Naive B cell (primary cell): Measurements from ENCODE around the gene KMT2C. TPM values are rescaled to one million over a fixed set of nuclear protein-coding genes. Genes with fewer than 3 reads are reported as not detected.
"Not testable (repeated sequence)": the region's sequence is repeated elsewhere in the genome, so short reads cannot be mapped to it uniquely, and the experiment has no call there.

Experiments
- ATAC-seq, 2 donors: fragments of 150-1000 bp; cut with Tn5 transposase; 2 replicates each; pipeline ENCODE4 v1.10.0; 2021; ENCODE audit warnings: low read depth in 2 of 2, mild to moderate bottlenecking in 2 of 2, moderate library complexity in 2 of 2
- DNase-seq: peaks from one replicate; pipeline ENCODE4 v3.0.0; 2022
- H3K27ac Mint-ChIP-seq, 6 donors: one replicate each; pipeline ENCODE4 v1.8.0; 2020 to 2022; ENCODE audit warnings: mild to moderate bottlenecking in 6 of 6, mixed read lengths in 6 of 6, moderate library complexity in 5 of 6, inconsistent platforms in 2 of 6
- H3K27me3 Mint-ChIP-seq, 3 donors: one replicate each; pipeline ENCODE4 v1.8.0; 2021 to 2022; ENCODE audit warnings: mixed read lengths in 3 of 3, mild to moderate bottlenecking in 1 of 3
- H3K36me3 Mint-ChIP-seq, 2 donors: one replicate each; pipeline ENCODE4 v1.8.0; 2020 to 2022; ENCODE audit warnings: mixed read lengths in 2 of 2, inconsistent platforms in 1 of 2, mild to moderate bottlenecking in 1 of 2
- H3K4me1 Mint-ChIP-seq, 3 donors: one replicate each; pipeline ENCODE4 v1.8.0; 2020 to 2022; ENCODE audit warnings: mixed read lengths in 3 of 3, inconsistent platforms in 1 of 3, mild to moderate bottlenecking in 1 of 3, moderate library complexity in 1 of 3
- H3K4me3 Mint-ChIP-seq, 8 donors: one replicate each; pipeline ENCODE4 v1.8.0; 2020 to 2022; ENCODE audit warnings: mild to moderate bottlenecking in 8 of 8, mixed read lengths in 8 of 8, moderate library complexity in 8 of 8, inconsistent platforms in 2 of 8
- H3K9me3 Mint-ChIP-seq, 7 donors: one replicate each; pipeline ENCODE4 v1.8.0; 2020 to 2022; ENCODE audit warnings: mixed read lengths in 7 of 7, mild to moderate bottlenecking in 5 of 7, inconsistent platforms in 2 of 7, moderate library complexity in 1 of 7
- polyA plus RNA-seq, 6 donors: library from polyadenylated mRNA; unstranded; fragments of 300-500 nt; fragmentation: Illumina TruSeq; gene quantifications; one replicate each; pipeline ENCODE4 v1.2.3, GENCODE V29; 2021; ENCODE audit warnings: low read depth in 6 of 6

The KMT2C gene
- polyA plus RNA-seq, 6 donors from 2014 or later, result 9.3 to 34.0 (median 16.3) TPM

DNA sequence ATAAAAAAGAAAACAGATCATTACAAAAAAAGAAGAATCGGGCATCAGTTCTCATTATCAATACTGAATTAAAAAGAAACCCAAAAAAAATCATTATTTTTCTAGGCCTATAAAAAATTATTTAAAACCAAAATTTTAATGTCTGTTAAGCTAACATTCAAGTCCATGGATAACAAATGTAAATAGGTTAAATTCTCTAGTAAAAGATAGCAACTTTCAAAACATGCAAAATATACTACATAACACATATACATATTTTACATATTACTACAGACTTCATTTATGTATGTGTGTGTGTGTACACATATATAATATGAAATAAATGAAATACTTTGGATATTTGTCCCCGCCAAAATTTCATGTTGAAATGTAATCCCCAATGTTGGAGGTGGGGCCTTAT is 158.1 kb downstream of the KMT2C start:
- H3K9me3 Mint-ChIP-seq, H3K4me1 Mint-ChIP-seq, ATAC-seq, DNase-seq, H3K4me3 Mint-ChIP-seq, H3K27me3 Mint-ChIP-seq: not testable (repeated sequence)
- Mint-ChIP-seq H3K27ac (peak overlapping the region in 1 of 6 donors; percentile 12), H3K36me3 (peaks cover 0 to 10% of the 10 kb centered on the region in 2 donors)

DNA sequence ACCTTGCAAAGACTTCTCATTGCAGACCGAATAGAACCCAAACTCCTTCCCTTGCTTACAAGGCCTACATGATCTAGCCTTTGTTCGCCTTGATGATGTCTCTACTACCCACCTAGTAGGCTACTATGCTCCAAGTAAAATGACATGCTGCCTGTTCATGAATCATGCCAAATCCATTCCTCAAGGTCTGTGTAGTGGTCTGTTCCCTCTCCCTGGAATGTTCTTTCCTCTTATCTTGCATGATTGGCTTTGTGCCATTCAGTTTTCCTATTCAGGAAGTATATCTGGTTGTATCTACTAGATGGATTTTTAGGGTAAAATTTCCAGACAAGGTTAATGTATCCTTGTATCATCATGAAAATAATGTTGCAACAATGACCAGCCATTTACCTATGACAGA is 165.4 kb downstream of the KMT2C start:
- ATAC-seq, H3K4me3 Mint-ChIP-seq, H3K9me3 Mint-ChIP-seq, H3K4me1 Mint-ChIP-seq, H3K27me3 Mint-ChIP-seq, DNase-seq: not testable (repeated sequence)
- Mint-ChIP-seq H3K36me3 (peaks cover 6 to 13% of the 10 kb centered on the region in 2 donors), H3K27ac (peak overlapping the region in 2 of 6 donors; percentile 57 to 58)

DNA sequence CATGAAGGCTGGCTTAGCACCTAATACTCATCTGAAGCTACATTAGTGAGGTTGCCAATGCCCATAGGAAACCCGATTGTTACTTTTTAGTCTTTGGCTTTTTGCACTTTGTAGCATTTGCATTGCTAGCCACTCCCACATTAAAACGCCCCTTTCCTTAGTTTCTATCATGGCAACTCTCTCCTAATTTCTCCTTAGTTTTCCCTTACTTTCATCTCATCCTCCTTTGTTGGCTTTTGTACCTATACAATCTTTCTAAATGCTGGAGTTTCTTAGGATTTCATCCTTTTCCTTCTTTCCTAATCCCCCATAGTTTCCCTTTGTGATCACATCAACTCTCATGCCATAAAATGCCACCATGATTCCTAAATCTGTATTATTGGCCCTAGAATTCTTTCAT is 168.9 kb downstream of the KMT2C start:
- H3K27ac Mint-ChIP-seq, DNase-seq, H3K4me3 Mint-ChIP-seq, ATAC-seq, H3K9me3 Mint-ChIP-seq, H3K27me3 Mint-ChIP-seq, H3K4me1 Mint-ChIP-seq: not testable (repeated sequence)
- H3K36me3 Mint-ChIP-seq, result peaks cover 12 to 23% of the 10 kb centered on the region in 2 donors

DNA sequence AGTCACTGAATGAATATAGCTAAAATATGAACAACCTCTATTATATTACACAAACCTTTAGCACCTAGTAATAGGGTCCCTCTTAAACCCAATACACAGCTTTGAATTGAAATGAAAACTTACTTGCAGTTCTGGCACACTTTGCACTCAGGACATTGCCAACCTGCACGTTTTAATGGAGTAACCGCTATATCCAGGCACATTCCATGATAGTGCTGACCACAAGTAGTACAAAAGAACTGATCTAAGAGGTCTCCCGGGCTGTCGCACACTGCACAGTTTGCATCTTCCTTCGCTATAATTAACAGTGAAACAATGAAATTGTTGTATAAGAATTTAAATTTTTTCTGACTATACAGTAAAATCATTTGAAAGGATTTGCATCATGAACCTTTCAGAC is 170.9 kb downstream of the KMT2C start:
- H3K4me1 Mint-ChIP-seq, result peaks cover 0 to 12% (median 0%) of the 10 kb centered on the region in 3 donors
- DNase-seq, H3K4me3 Mint-ChIP-seq, ATAC-seq, H3K9me3 Mint-ChIP-seq, H3K27me3 Mint-ChIP-seq: not testable (repeated sequence)
- H3K27ac Mint-ChIP-seq, result peak overlapping the region in 1 of 6 donors; percentile 47
- H3K36me3 Mint-ChIP-seq, result peaks cover 12 to 17% of the 10 kb centered on the region in 2 donors

DNA sequence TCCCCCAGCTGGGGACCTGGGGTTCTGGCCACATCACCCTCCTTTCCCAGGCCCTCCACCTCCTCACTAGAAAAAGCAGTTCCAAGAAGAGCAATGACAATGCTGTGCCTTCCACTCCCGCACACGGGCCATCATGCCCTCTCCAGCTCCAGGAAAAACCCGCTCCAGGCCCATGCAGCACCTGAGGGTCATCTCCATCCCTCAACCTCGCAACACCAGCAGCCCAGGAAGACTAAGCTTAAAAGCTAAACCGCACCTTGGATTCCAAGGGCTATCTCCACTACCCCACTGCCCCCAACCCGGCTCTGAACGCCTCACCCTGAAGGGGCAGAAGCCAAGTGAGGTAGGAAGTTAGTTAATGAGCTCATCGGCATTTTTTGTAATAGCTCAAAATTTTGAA is 173.7 kb downstream of the KMT2C start:
- not testable (repeated sequence) for H3K9me3 Mint-ChIP-seq, H3K4me3 Mint-ChIP-seq, H3K27me3 Mint-ChIP-seq, ATAC-seq, DNase-seq
- Mint-ChIP-seq H3K4me1 (peaks cover 0 to 14% (median 0%) of the 10 kb centered on the region in 3 donors), H3K36me3 (peaks cover 20 to 21% of the 10 kb centered on the region in 2 donors), H3K27ac (peak overlapping the region in 4 of 6 donors; percentile 19 to 88 (median 38))

DNA sequence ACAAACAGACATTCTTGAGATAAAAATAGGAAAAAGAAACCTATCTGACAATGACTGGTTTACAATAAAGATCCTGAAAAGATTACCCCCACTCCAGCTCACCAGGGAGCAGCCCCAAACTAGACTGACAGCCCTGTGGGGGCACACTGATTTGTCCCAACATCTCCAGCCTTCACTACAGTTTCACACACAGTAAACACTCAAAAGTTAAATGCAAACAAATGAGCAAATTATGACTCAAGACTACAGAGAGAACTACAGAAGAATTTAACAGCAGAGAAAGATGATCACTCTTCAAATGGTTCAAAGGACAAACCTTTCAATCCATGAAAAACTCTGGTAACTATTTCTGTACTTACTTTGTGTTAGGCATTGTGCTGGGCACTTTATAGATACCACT is 176.2 kb downstream of the KMT2C start:
- peaks cover 0 to 14% (median 4%) of the 10 kb centered on the region in 3 donors for H3K4me1 Mint-ChIP-seq
- H3K9me3 Mint-ChIP-seq, H3K4me3 Mint-ChIP-seq, H3K27me3 Mint-ChIP-seq, ATAC-seq, DNase-seq: not testable (repeated sequence)
- peaks cover 21 to 26% of the 10 kb centered on the region in 2 donors for H3K36me3 Mint-ChIP-seq
- peak overlapping the region in 3 of 6 donors; percentile 18 to 58 (median 50) for H3K27ac Mint-ChIP-seq

DNA sequence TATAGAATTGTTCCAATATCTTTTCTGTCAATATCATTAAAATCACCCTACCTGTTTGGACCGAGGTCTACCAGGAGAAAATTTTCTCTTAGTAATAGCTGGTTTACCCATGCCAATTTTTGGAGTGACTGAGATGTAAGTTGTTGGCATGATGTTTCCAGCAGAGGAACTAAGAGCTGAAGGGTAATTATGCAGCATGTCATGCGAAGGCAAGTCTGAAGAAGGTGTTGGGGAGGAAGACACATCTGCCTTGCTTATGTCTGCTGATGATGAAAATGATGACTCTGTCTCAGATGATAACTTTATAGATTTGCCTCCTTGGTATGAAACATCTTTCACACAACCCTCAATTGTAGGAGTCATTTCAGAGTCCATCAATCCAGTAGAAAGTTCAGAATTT is 188.0 kb downstream of the KMT2C start:
- H3K27ac Mint-ChIP-seq, H3K27me3 Mint-ChIP-seq, H3K4me1 Mint-ChIP-seq, H3K9me3 Mint-ChIP-seq, ATAC-seq, DNase-seq, H3K4me3 Mint-ChIP-seq: not testable (repeated sequence)
- H3K36me3 Mint-ChIP-seq, result peaks cover 7 to 23% of the 10 kb centered on the region in 2 donors

DNA sequence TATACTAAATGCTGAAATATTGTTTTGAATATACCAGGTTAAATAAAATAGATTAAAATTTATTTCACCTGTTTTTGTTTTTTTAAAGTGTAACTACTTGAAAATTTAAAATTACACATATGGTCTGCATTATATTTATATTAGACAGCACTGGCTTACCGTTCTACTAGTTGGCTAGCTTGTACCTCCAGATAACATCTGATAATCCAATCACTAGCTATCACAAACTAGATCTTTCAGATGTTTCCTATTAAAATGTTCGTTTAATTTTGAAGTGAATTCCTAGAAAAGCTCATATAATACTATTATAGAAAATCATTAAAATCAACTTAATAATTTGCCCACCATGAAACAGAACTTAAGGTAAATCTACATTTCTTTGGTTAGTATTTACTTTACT is 190.4 kb downstream of the KMT2C start:
- H3K9me3 Mint-ChIP-seq, ATAC-seq, H3K4me3 Mint-ChIP-seq, H3K4me1 Mint-ChIP-seq, DNase-seq, H3K27ac Mint-ChIP-seq, H3K27me3 Mint-ChIP-seq: not testable (repeated sequence)
- H3K36me3 Mint-ChIP-seq, result peaks cover 9 to 14% of the 10 kb centered on the region in 2 donors

DNA sequence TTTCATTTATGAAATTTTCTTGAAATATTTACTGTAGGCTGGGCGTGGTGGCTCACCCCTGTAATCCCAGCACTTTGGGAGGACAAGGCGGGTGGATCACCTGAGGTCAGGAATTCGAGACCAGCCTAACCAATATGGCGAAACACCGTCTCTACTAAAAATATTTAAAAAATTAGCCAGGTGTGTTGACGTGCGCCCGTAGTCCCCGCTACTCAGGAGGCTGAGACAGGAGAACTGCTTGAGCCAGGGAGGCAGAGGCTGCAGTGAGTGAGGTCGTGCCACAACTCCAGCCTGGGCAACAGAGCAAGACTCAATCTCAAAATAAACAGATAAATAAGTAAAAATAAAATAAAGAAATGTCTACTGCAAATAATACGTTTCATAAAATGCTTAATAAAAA is 192.3 kb downstream of the KMT2C start:
- ATAC-seq, H3K4me3 Mint-ChIP-seq, DNase-seq, H3K27ac Mint-ChIP-seq, H3K9me3 Mint-ChIP-seq, H3K27me3 Mint-ChIP-seq: not testable (repeated sequence)
- H3K4me1 Mint-ChIP-seq, result peaks cover 6 to 15% (median 12%) of the 10 kb centered on the region in 3 donors
- peaks cover 4 to 14% of the 10 kb centered on the region in 2 donors for H3K36me3 Mint-ChIP-seq

DNA sequence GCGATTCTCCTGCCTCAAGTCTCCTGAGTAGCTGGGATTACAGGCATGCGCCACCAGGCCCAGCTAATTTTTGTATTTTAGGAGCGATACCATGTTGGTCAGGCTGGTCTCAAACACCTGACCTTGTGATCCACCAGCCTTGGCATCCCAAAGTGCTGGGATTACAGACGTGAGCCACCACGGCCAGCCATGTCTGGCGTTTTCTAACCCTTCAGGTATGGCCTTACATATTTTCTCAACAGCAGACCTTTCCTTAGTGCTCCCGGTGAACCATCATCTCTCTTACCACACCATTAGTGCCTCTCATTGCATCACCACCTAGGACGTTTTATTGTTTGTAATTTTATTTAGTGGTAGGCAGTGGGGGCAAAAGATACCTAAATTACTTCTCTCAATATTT is 194.5 kb downstream of the KMT2C start:
- H3K9me3 Mint-ChIP-seq, H3K4me3 Mint-ChIP-seq, DNase-seq, H3K36me3 Mint-ChIP-seq, ATAC-seq, H3K27me3 Mint-ChIP-seq: not testable (repeated sequence)
- peak overlapping the region in 3 of 6 donors; percentile 28 to 48 (median 47) for H3K27ac Mint-ChIP-seq
- peaks cover 6 to 15% (median 12%) of the 10 kb centered on the region in 3 donors for H3K4me1 Mint-ChIP-seq

DNA sequence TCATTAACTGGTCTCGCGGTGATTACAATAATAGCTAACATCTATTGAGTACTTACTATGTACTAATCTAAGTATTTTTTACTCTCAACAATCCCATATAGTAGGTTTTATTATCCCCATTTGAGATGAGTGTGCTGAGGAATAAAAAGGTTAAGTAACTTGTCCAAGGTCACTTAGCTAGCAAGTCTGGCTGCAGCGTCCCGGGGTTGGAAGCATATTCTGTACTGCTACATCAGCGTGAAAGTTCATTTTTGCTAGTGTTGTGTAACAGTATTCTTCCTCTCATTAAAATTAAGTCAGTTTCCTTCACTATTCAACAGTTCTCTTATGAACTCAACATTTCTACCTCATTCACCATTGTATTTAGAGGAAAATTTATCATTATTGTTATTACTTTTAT is 199.5 kb downstream of the KMT2C start:
- Mint-ChIP-seq H3K36me3 (peaks cover 8 to 16% of the 10 kb centered on the region in 2 donors), H3K4me1 (peaks cover 16 to 27% (median 18%) of the 10 kb centered on the region in 3 donors)
- H3K27ac Mint-ChIP-seq, H3K27me3 Mint-ChIP-seq, H3K9me3 Mint-ChIP-seq, ATAC-seq, DNase-seq, H3K4me3 Mint-ChIP-seq: not testable (repeated sequence)

DNA sequence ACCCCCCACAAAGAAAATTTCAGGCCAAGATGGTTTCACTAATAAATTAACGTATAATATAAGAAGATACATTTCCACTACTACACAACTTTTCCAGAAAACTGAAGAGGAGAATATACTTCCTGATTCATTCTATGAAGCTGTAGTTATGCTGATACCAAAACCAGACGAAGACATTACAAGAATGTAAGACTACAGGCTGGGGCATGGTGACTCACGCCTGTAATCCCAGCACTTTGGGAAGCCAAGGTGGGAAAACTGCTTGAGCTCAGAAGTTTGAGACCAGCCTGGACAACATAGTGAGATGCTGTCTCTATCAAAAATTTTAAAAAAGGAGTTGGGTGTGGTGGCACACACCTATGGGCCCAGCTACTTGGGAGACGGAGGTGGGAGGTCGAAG is 201.4 kb downstream of the KMT2C start:
- H3K27me3 Mint-ChIP-seq, H3K4me3 Mint-ChIP-seq, H3K9me3 Mint-ChIP-seq, DNase-seq, ATAC-seq, H3K36me3 Mint-ChIP-seq: not testable (repeated sequence)
- Mint-ChIP-seq H3K27ac (peak overlapping the region in 2 of 6 donors; percentile 24 to 33), H3K4me1 (peaks cover 6 to 16% (median 12%) of the 10 kb centered on the region in 3 donors)

DNA sequence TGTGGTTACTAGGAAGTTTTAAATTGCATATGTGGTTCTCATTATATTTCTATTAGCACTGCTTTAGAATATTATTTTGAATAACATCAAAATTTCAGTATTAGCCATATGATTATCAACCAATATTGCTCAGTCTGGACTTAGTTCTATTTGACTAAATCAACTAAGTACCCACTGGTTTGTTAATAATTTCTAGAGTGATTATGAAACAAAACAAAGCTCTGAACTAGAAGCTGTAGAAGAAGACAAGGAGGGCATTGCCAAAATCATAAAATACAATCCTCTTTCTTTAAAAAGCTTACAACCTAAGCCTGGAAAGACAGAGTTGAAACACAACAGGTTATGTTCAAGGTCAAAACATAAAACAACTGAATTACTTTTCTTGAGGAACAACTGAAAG is 204.7 kb downstream of the KMT2C start:
- Mint-ChIP-seq H3K27me3 (no peaks in the 10 kb centered on the region), H3K4me1 (peaks cover 6 to 16% (median 12%) of the 10 kb centered on the region in 3 donors), H3K36me3 (peaks cover 7 to 8% of the 10 kb centered on the region in 2 donors), H3K27ac (peak overlapping the region in 4 of 6 donors; percentile 14 to 57 (median 43)), H3K4me3 (no peak overlapping the region), H3K9me3 (no peaks in the 10 kb centered on the region)
- no peak for ATAC-seq
- no peak for DNase-seq

DNA sequence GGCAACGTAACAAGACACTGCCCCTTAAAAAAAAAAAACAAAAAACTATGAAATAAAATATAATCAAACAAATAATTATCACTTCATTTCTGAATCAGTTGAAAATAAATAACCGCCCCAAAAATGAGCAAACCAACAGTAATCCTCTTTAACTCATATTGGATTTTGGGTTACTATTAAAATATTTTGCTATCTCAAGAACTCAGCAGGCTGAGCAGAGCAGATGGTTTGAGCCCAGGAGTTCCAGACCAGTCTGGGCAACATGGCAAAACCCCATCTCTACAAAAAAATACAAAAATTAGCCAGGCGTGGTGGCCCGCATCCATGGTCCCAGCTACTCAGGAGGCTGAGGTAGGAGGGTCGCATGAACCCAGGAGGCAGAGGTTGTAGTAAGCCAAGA is 216.2 kb downstream of the KMT2C start:
- H3K4me1 Mint-ChIP-seq, H3K9me3 Mint-ChIP-seq, H3K27me3 Mint-ChIP-seq, H3K4me3 Mint-ChIP-seq, DNase-seq, H3K27ac Mint-ChIP-seq, ATAC-seq: not testable (repeated sequence)
- H3K36me3 Mint-ChIP-seq, result peaks cover 11 to 12% of the 10 kb centered on the region in 2 donors

DNA sequence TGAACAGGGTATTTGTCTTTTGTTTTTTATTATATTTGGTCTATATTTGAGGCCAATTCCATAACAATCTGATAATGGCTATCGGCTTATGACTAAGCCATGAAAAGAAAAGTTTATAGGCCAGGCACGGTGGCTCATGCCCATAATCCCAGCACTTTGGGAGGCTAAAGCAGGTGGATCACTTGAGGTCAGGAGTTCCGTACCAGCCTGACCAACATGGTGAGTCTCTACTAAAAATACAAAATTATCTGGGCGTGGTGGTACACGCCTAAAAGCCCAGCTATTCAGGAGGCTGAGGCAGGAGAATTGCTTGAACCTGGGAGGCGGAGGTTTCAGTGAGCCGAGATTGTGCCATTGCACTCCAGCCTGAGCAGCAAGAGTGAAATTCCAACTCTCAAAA is 227.0 kb downstream of the KMT2C start:
- Mint-ChIP-seq H3K36me3 (peaks cover 8 to 22% of the 10 kb centered on the region in 2 donors), H3K27ac (peak overlapping the region in 1 of 6 donors; percentile 44)
- not testable (repeated sequence) for H3K9me3 Mint-ChIP-seq, H3K4me3 Mint-ChIP-seq, H3K4me1 Mint-ChIP-seq, H3K27me3 Mint-ChIP-seq, ATAC-seq, DNase-seq
